ENCODE data around the gene IL1RAPL1.

Gene IL1RAPL1

GRCh38 chrX:29553542-29553941 lies 966.3 kb downstream of the IL1RAPL1 start:
- no peak for ATAC-seq
- TF ChIP-seq TCF4 (CRISPR knock-in tag; IDR thresholded peaks at IDR 0.05; ENCODE audit: borderline replicate concordance), result no peak
- TF ChIP-seq ZNF8 (CRISPR knock-in tag; IDR thresholded peaks at IDR 0.05), result no peak
- TF ChIP-seq ZNF565 (CRISPR knock-in tag; conservative IDR thresholded peaks at IDR 0.05; ENCODE audit: low read depth), result no peak
- no peak for TF ChIP-seq ARNTL (CRISPR knock-in tag; IDR thresholded peaks at IDR 0.05; ENCODE audit: borderline replicate concordance, low read depth)
- no peak for TF ChIP-seq OSR1 (CRISPR knock-in tag; IDR thresholded peaks at IDR 0.05)
- TF ChIP-seq ESRRG (CRISPR knock-in tag; IDR thresholded peaks at IDR 0.05), result no peak
- TF ChIP-seq PPARA (CRISPR knock-in tag; IDR thresholded peaks at IDR 0.05; ENCODE audit: borderline replicate concordance), result no peak
- no peak for TF ChIP-seq TSHZ2 (CRISPR knock-in tag; IDR thresholded peaks at IDR 0.05)
- TF ChIP-seq ISL1 (CRISPR knock-in tag; IDR thresholded peaks at IDR 0.05), result no peak
- no peak for TF ChIP-seq GLIS3 (CRISPR knock-in tag; IDR thresholded peaks at IDR 0.05)
- TF ChIP-seq BACH2 (CRISPR knock-in tag; IDR thresholded peaks at IDR 0.05; ENCODE audit: borderline replicate concordance), result no peak
- no peak for TF ChIP-seq ZC3H10 (CRISPR knock-in tag; IDR thresholded peaks at IDR 0.05)
- no peak for TF ChIP-seq CSDC2 (CRISPR knock-in tag; IDR thresholded peaks at IDR 0.05)

- TF ChIP-seq ZFP3 (CRISPR knock-in tag; IDR thresholded peaks at IDR 0.05), result no peak
- no peak for TF ChIP-seq CSDC2 (CRISPR knock-in tag; IDR thresholded peaks at IDR 0.05)
- no peak for TF ChIP-seq TCF4 (CRISPR knock-in tag; IDR thresholded peaks at IDR 0.05; ENCODE audit: borderline replicate concordance)
- TF ChIP-seq PPARA (CRISPR knock-in tag; IDR thresholded peaks at IDR 0.05; ENCODE audit: borderline replicate concordance), result no peak
- no peak for TF ChIP-seq GLIS3 (CRISPR knock-in tag; IDR thresholded peaks at IDR 0.05)
- no peak for TF ChIP-seq RARB (CRISPR knock-in tag; IDR thresholded peaks at IDR 0.05)
- no peak for TF ChIP-seq POU6F1 (CRISPR knock-in tag; IDR thresholded peaks at IDR 0.05; ENCODE audit: borderline replicate concordance, low read depth)
- TF ChIP-seq CREB5 (CRISPR knock-in tag; IDR thresholded peaks at IDR 0.05; ENCODE audit: low read depth), result no peak
- TF ChIP-seq ZC3H10 (CRISPR knock-in tag; IDR thresholded peaks at IDR 0.05), result no peak
- TF ChIP-seq ISL1 (CRISPR knock-in tag; IDR thresholded peaks at IDR 0.05), result no peak
- no peak for TF ChIP-seq ESRRG (CRISPR knock-in tag; IDR thresholded peaks at IDR 0.05)
- TF ChIP-seq TOX (CRISPR knock-in tag; IDR thresholded peaks at IDR 0.05; ENCODE audit: borderline replicate concordance), result no peak
- no peak for TF ChIP-seq ZFP30 (CRISPR knock-in tag; IDR thresholded peaks at IDR 0.05)
- TF ChIP-seq ZNF565 (CRISPR knock-in tag; conservative IDR thresholded peaks at IDR 0.05; ENCODE audit: low read depth), result no peak
- ATAC-seq, result no peak
These were observed 968.3 kb downstream of the IL1RAPL1 start for GRCh38 chrX:29555465-29556091.

GRCh38 chrX:29560065-29560464 lies 972.8 kb downstream of the IL1RAPL1 start:
- TF ChIP-seq CSRNP3 (CRISPR knock-in tag; IDR thresholded peaks at IDR 0.05) (no peak), RARB (CRISPR knock-in tag; IDR thresholded peaks at IDR 0.05) (no peak), ZNF70 (CRISPR knock-in tag; IDR thresholded peaks at IDR 0.05) (no peak), TOX (CRISPR knock-in tag; IDR thresholded peaks at IDR 0.05; ENCODE audit: borderline replicate concordance) (no peak), PATZ1 (CRISPR knock-in tag; IDR thresholded peaks at IDR 0.05; ENCODE audit: borderline replicate concordance) (no peak), PPARA (CRISPR knock-in tag; IDR thresholded peaks at IDR 0.05; ENCODE audit: borderline replicate concordance) (no peak), ESRRG (CRISPR knock-in tag; IDR thresholded peaks at IDR 0.05) (no peak)
- ATAC-seq, result no peak

Measured in SK-N-SH treated with all-trans-retinoic acid at 6 μM for 48 hours (cell line).